ENCODE results near the gene RCOR1.
"Not testable (repeated sequence)": the region's sequence is repeated elsewhere in the genome, so short reads cannot be mapped to it uniquely, and the experiment has no call there.

GRCh38 chr14:102550927-102551401 lies 41.5 kb upstream of the RCOR1 start:
- TF ChIP-seq EZH2 (IDR thresholded peaks at IDR 0.05; ENCODE audit: borderline replicate concordance, low read length), result not testable (repeated sequence)
- TF ChIP-seq, protein P1, sequence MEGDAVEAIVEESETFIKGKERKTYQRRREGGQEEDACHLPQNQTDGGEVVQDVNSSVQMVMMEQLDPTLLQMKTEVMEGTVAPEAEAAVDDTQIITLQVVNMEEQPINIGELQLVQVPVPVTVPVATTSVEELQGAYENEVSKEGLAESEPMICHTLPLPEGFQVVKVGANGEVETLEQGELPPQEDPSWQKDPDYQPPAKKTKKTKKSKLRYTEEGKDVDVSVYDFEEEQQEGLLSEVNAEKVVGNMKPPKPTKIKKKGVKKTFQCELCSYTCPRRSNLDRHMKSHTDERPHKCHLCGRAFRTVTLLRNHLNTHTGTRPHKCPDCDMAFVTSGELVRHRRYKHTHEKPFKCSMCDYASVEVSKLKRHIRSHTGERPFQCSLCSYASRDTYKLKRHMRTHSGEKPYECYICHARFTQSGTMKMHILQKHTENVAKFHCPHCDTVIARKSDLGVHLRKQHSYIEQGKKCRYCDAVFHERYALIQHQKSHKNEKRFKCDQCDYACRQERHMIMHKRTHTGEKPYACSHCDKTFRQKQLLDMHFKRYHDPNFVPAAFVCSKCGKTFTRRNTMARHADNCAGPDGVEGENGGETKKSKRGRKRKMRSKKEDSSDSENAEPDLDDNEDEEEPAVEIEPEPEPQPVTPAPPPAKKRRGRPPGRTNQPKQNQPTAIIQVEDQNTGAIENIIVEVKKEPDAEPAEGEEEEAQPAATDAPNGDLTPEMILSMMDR (conservative IDR thresholded peaks at IDR 0.05 in 1 of 2, IDR thresholded peaks at IDR 0.05 in 1 of 2; ENCODE audit: extremely low read depth in 1 of 2, insufficient read depth in 1 of 2, low read depth in 1 of 2, low read length in 2 of 2), result not testable (repeated sequence)
